DND-41 (cell line): ENCODE results near the gene ANO9.
"Not testable (repeated sequence)": the region's sequence is repeated elsewhere in the genome, so short reads cannot be mapped to it uniquely, and the experiment has no call there.

ENCODE experiments used
- ATAC-seq: fragments of 200-7000 bp; cut with Tn5 transposase; 3 replicates; pipeline ENCODE4 v1.9.1; 2021; ENCODE audit warnings: low read depth; ENCODE audit not compliant: insufficient read depth
- DNase-seq: peaks from one replicate; pipeline ENCODE4 v3.0.0-alpha.2; 2020
- H2AFZ ChIP-seq: 2 replicates; pipeline ENCODE4 v1.6.0; 2012; ENCODE audit warnings: low read depth, low read length
- H3K27ac ChIP-seq: 2 replicates; pipeline ENCODE4 v1.5.1; 2012; ENCODE audit warnings: low read length, inconsistent platforms
- H3K27me3 ChIP-seq: fragments of 200-600 bp; sonication (generic); 2 replicates; pipeline ENCODE4 v1.6.0; 2012; ENCODE audit warnings: low read length, mild to moderate bottlenecking, inconsistent platforms; ENCODE audit not compliant: insufficient read depth, poor library complexity
- H3K36me3 ChIP-seq: 2 replicates; pipeline ENCODE4 v1.5.1; 2012; ENCODE audit warnings: low read length, inconsistent platforms; ENCODE audit not compliant: insufficient read depth
- H3K4me1 ChIP-seq: 2 replicates; pipeline ENCODE4 v1.5.1; 2012; ENCODE audit warnings: mild to moderate bottlenecking, low read length; ENCODE audit not compliant: insufficient read depth
- H3K4me2 ChIP-seq: 2 replicates; pipeline ENCODE4 v1.6.0; 2012; ENCODE audit warnings: mild to moderate bottlenecking, moderate library complexity, low read length, inconsistent platforms; ENCODE audit not compliant: insufficient read depth
- H3K4me3 ChIP-seq, 2 experiments: fragments of 200-600 bp in 1 of 2; shearing (Covaris generic) in 1 of 2; 2 replicates each; pipeline ENCODE4 v1.5.1; 2012 to 2016; ENCODE audit warnings: inconsistent platforms in 2 of 2, low read length in 2 of 2, mild to moderate bottlenecking in 2 of 2, low read depth in 1 of 2, moderate library complexity in 1 of 2
- H3K79me2 ChIP-seq: 2 replicates; pipeline ENCODE4 v1.6.0; 2012; ENCODE audit warnings: low read length, inconsistent platforms; ENCODE audit not compliant: insufficient read depth
- H3K9ac ChIP-seq: 2 replicates; pipeline ENCODE4 v1.6.0; 2012; ENCODE audit warnings: low read depth, mild to moderate bottlenecking, inconsistent platforms, low read length, moderate library complexity
- H3K9me3 ChIP-seq: 2 replicates; pipeline ENCODE4 v1.5.1; 2012; ENCODE audit warnings: low read length, moderate library complexity, mild to moderate bottlenecking, inconsistent platforms; ENCODE audit not compliant: insufficient read depth, severe bottlenecking
- H4K20me1 ChIP-seq: 2 replicates; pipeline ENCODE4 v1.6.0; 2012; ENCODE audit warnings: low read length; ENCODE audit not compliant: insufficient read depth
- EZH2 ChIP-seq: IDR thresholded peaks from 3 replicates; pipeline ENCODE4 v1.6.1; 2012; ENCODE audit warnings: borderline replicate concordance, low read depth, mild to moderate bottlenecking, moderate library complexity, low read length, inconsistent platforms; ENCODE audit not compliant: severe bottlenecking
- TF ChIP-seq, protein P1 (sequence below): IDR thresholded peaks from 2 replicates; pipeline ENCODE4 v1.5.1; 2012; ENCODE audit warnings: borderline replicate concordance, low read length, moderate library complexity, mild to moderate bottlenecking; ENCODE audit not compliant: poor library complexity, severe bottlenecking; ENCODE audit errors: extremely low read depth

The ANO9 gene

DNA sequence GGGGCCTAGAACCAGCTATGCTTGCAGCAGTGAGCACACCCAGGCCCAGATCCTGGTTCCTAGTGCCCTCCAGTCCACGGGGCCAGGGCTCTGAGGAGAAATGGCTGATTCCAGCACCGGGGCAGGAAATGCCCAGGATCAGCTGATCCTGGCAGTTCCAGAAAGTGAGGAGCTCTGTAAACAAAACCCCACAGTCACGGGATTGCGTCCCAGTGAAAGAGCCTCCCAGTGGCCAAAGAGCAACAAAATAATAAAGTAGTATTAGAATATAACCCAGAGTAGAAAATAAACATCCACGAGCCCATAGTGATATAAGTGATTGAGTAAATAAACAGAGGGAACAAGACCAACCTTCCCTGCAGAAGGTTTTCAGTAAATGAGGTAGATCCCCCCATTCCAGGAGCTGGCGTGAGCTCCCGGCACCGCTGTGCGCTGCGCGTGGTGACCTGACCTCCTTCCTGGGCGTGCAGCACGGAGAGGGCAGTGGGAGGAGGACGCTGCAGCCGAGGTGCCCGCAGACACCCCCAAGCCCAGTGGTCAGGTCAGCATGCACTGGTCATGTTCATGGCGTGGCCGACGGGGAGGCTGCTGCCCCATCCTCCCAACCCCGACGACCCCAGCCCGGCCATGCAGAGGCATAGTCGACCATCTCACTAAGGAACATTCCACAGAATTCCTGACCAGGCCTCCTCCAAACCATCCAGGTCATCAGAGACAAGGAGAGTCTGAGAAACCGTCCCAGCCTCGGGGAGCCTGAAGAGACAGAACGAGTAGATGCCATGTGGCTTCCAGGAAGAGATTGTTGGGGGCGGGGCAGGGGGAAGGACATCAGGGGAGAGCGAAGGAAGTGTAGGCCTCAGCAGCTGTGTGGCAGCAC lies 28.1 kb upstream of the ANO9 start:
- H3K9ac ChIP-seq = no peak overlapping the region
- H3K27me3 ChIP-seq = no peaks in the 10 kb centered on the region
- H3K4me2 ChIP-seq = no peak overlapping the region
- H2AFZ ChIP-seq = no peak overlapping the region
- no peak for DNase-seq
- TF ChIP-seq, protein P1, sequence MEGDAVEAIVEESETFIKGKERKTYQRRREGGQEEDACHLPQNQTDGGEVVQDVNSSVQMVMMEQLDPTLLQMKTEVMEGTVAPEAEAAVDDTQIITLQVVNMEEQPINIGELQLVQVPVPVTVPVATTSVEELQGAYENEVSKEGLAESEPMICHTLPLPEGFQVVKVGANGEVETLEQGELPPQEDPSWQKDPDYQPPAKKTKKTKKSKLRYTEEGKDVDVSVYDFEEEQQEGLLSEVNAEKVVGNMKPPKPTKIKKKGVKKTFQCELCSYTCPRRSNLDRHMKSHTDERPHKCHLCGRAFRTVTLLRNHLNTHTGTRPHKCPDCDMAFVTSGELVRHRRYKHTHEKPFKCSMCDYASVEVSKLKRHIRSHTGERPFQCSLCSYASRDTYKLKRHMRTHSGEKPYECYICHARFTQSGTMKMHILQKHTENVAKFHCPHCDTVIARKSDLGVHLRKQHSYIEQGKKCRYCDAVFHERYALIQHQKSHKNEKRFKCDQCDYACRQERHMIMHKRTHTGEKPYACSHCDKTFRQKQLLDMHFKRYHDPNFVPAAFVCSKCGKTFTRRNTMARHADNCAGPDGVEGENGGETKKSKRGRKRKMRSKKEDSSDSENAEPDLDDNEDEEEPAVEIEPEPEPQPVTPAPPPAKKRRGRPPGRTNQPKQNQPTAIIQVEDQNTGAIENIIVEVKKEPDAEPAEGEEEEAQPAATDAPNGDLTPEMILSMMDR = no peak
- no peak for TF ChIP-seq EZH2
- ATAC-seq = 0 out of 3 replicates have a peak, but pooled peaks have one; percentile 33
- H3K4me1 ChIP-seq = no peaks in the 10 kb centered on the region
- H3K79me2 ChIP-seq = peaks cover 5% of the 10 kb centered on the region; the same call in 1 of the 2 replicates
- H3K4me3 ChIP-seq = no peak overlapping the region
- H3K36me3 ChIP-seq = peaks cover 18% of the 10 kb centered on the region
- H3K27ac ChIP-seq = no peak overlapping the region
- H3K9me3 ChIP-seq = no peaks in the 10 kb centered on the region
- H4K20me1 ChIP-seq = peaks cover 20% of the 10 kb centered on the region

DNA sequence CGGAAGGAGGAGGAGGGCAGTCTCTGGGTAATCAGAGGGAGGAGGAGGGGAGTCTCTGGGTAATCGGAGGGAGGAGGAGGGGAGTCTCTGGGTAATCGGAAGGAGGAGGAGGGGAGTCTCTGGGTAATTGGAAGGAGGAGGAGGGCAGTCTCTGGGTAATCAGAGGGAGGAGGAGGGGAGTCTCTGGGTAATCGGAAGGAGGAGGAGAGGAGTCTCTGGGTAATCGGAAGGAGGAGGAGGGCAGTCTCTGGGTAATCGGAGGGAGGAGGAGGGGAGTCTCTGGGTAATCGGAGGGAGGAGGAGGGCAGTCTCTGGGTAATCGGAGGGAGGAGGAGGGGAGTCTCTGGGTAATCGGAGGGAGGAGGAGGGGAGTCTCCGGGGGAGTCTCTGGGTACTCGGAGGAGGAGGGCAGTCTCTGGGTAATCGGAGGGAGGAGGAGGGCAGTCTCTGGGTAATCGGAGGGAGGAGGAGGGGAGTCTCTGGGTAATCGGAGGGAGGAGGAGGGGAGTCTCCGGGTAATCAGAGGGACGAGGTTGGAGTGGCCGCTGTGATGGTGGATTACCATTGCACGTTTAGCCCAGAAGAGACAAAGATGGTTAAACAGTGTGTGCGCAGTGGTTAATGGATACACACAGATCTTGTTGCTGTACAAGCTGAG lies 27.3 kb upstream of the ANO9 start:
- DNase-seq, H3K27ac ChIP-seq, H3K4me1 ChIP-seq, H2AFZ ChIP-seq, H3K9ac ChIP-seq, H3K4me2 ChIP-seq, H3K79me2 ChIP-seq, H3K27me3 ChIP-seq, H3K9me3 ChIP-seq, H3K4me3 ChIP-seq, ATAC-seq: not testable (repeated sequence)
- H3K36me3 ChIP-seq = peaks cover 18% of the 10 kb centered on the region
- H4K20me1 ChIP-seq = peaks cover 20% of the 10 kb centered on the region

DNA sequence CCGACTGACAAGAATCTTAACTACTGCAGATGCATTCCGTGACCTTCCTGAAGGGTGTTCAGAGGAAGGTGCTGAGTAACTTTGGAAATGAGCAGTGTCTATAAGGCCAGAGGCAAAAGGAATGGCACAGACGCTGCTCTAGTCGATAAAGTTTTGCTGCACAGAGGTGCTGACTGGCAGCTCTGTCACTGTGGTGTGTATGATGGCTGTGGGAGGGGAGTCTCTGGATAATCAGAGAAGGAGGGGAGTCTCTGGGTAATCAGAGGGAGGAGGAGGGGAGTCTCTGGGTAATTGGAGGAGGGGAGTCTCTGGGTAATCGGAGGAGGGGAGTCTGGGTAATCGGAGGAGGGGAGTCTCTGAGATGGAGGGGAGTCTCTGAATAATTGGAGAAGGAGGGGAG lies 26.7 kb upstream of the ANO9 start:
- H3K79me2 ChIP-seq = peaks cover 2% of the 10 kb centered on the region; the same call in 1 of the 2 replicates
- TF ChIP-seq, protein P1 = no peak
- TF ChIP-seq EZH2 = no peak
- DNase-seq (no peak), ATAC-seq (no peak)
- H3K36me3 ChIP-seq = peaks cover 20% of the 10 kb centered on the region
- H3K4me3 ChIP-seq = no peak overlapping the region
- H3K27ac ChIP-seq = no peak overlapping the region
- H3K9ac ChIP-seq = no peak overlapping the region
- H3K4me1 ChIP-seq = no peaks in the 10 kb centered on the region
- H2AFZ ChIP-seq = no peak overlapping the region
- no peak overlapping the region for H3K4me2 ChIP-seq
- H3K9me3 ChIP-seq = no peaks in the 10 kb centered on the region
- no peaks in the 10 kb centered on the region for H3K27me3 ChIP-seq
- peaks cover 16% of the 10 kb centered on the region for H4K20me1 ChIP-seq

DNA sequence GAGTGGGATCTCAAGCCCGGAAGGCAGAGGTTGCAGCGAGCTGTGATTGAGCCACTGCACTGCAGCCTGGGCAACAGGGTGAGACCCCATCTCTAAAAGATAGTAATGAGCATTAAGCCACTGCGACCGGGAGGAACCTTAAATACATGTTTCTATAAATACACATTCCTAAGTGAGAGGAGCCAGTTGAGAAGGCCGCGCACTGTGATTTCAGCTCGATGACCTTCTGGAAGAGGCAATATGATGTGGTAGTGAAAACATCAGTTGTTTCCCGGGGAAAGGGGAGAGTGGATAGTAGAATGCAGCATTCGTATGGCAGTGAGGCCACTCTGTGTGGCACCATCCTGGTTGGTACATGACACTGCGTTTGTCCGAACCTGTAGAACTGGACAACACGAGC lies 26.2 kb upstream of the ANO9 start:
- H3K27me3 ChIP-seq = no peaks in the 10 kb centered on the region
- no peak overlapping the region for H3K27ac ChIP-seq
- H4K20me1 ChIP-seq = peaks cover 12% of the 10 kb centered on the region
- no peaks in the 10 kb centered on the region for H3K9me3 ChIP-seq
- H3K9ac ChIP-seq = no peak overlapping the region
- H3K4me1 ChIP-seq = no peaks in the 10 kb centered on the region
- no peak overlapping the region for H3K4me3 ChIP-seq
- peaks cover 2% of the 10 kb centered on the region; the same call in 1 of the 2 replicates for H3K79me2 ChIP-seq
- no peak overlapping the region for H3K4me2 ChIP-seq
- H2AFZ ChIP-seq = no peak overlapping the region
- H3K36me3 ChIP-seq = peaks cover 20% of the 10 kb centered on the region
- DNase-seq = no peak
- no peak for TF ChIP-seq EZH2
- TF ChIP-seq, protein P1 = no peak
- no peak for ATAC-seq
